ENCODE measurements around the gene CLEC4E. TPM values are rescaled to one million over a fixed set of nuclear protein-coding genes. Genes with fewer than 3 reads are reported as not detected.

Gene CLEC4E
- total RNA-seq, 6 experiments from 2014 or later = not detected

- DNase-seq = no peak
- Mint-ChIP-seq H3K9me3 (peaks cover 6% of the 10 kb centered on the region; the same call in 1 of the 2 replicates), H3K27ac (no peak overlapping the region), H3K4me1 (ENCODE audit: low read depth) (no peaks in the 10 kb centered on the region), H3K27me3 (ENCODE audit: insufficient read depth) (no peaks in the 10 kb centered on the region), H3K4me3 (no peak overlapping the region), H3K36me3 (ENCODE audit: low read depth) (no peaks in the 10 kb centered on the region)
- no peak for TF ChIP-seq CTCF (IDR thresholded peaks at IDR 0.05)
These were observed 48.8 kb downstream of the CLEC4E start for GRCh38 chr12:8491646-8492530.

Other genes with a start within 250 kb of the CLEC4E start
- not detected for gene CLEC6A, start 84.9 kb downstream of the CLEC4E start, total RNA-seq (2021; fragmentation: NEBNext Ultra II Directional; extraction: Animal tissue kit (Norgen Biotek cat#: 25700))
- not detected for gene CLEC4D, start 27.4 kb downstream of the CLEC4E start, total RNA-seq (2021; fragmentation: NEBNext Ultra II Directional; extraction: Animal tissue kit (Norgen Biotek cat#: 25700))
- gene AICDA, start 72.0 kb upstream of the CLEC4E start, total RNA-seq (2021; fragmentation: NEBNext Ultra II Directional; extraction: Animal tissue kit (Norgen Biotek cat#: 25700)) = not detected
- 100 to 1,000 TPM in 4 of 6 experiments, 10 to 100 TPM in 2; 42.1 to 194 (median 167) TPM for gene MFAP5, start 121.9 kb upstream of the CLEC4E start, total RNA-seq (2021; fragmentation: NEBNext Ultra II Directional; extraction: Animal tissue kit (Norgen Biotek cat#: 25700))
- gene RIMKLB, start 157.1 kb upstream of the CLEC4E start, total RNA-seq (2021; fragmentation: NEBNext Ultra II Directional; extraction: Animal tissue kit (Norgen Biotek cat#: 25700)) = 10 to 100 TPM in 1 of 6 experiments, 1 to 10 TPM in 5; 8.5 to 10.7 (median 9.0) TPM